ENCODE measurements around the gene DNAJC8. TPM values are rescaled to one million over a fixed set of nuclear protein-coding genes. Genes with fewer than 3 reads are reported as not detected.

The DNAJC8 gene
- total and polyA plus RNA-seq, 10 of the 15 experiments (the other 5 are each of a cell fraction or from before 2014, with no cell fraction given), result 91.2 to 296 (median 152) TPM

DNA sequence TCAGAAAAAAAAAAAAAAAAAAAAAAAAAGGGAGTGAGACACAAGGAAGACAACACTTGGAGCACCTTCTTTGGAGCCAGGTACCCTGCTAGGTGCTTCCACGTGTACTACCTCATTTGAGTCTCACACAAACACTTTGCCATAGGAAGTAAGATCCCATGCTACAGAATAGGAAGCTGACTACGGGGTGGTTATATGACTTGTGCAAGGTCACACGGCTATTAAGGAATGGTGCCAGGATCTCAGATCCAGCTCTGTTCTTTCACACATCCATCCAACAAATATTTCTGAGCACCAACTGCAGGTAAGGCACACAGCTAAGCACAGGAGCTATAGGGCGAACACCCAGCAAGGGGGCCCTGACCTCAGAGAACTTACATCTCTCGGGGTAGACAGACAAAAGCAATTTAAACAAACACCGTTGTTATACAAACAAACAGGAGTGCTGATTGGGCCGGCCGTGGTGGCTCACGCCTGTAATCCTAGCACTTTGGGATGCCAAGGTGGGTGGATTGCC is 78.7 kb downstream of the DNAJC8 start (continued):
- TF ChIP-seq MTA3 (IDR thresholded peaks at IDR 0.05; ENCODE audit: borderline replicate concordance, low read length) (no peak), NFIC (IDR thresholded peaks at IDR 0.05; ENCODE audit: low read depth, low read length) (no peak), RCOR1 (conservative IDR thresholded peaks at IDR 0.05; ENCODE audit: low read depth, low read length) (no peak), NR2C1 (IDR thresholded peaks at IDR 0.05) (no peak), CREM (IDR thresholded peaks at IDR 0.05; ENCODE audit: low read depth) (no peak), SIX5 (IDR thresholded peaks at IDR 0.05; ENCODE audit: low read depth, low read length, severe bottlenecking) (no peak)
- TF ChIP-seq, protein P1, sequence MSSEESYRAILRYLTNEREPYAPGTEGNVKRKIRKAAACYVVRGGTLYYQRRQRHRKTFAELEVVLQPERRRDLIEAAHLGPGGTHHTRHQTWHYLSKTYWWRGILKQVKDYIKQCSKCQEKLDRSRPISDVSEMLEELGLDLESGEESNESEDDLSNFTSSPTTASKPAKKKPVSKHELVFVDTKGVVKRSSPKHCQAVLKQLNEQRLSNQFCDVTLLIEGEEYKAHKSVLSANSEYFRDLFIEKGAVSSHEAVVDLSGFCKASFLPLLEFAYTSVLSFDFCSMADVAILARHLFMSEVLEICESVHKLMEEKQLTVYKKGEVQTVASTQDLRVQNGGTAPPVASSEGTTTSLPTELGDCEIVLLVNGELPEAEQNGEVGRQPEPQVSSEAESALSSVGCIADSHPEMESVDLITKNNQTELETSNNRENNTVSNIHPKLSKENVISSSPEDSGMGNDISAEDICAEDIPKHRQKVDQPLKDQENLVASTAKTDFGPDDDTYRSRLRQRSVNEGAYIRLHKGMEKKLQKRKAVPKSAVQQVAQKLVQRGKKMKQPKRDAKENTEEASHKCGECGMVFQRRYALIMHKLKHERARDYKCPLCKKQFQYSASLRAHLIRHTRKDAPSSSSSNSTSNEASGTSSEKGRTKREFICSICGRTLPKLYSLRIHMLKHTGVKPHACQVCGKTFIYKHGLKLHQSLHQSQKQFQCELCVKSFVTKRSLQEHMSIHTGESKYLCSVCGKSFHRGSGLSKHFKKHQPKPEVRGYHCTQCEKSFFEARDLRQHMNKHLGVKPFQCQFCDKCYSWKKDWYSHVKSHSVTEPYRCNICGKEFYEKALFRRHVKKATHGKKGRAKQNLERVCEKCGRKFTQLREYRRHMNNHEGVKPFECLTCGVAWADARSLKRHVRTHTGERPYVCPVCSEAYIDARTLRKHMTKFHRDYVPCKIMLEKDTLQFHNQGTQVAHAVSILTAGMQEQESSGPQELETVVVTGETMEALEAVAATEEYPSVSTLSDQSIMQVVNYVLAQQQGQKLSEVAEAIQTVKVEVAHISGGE (CRISPR knock-in tag; IDR thresholded peaks at IDR 0.05), result no peak
- TF ChIP-seq, protein P2, sequence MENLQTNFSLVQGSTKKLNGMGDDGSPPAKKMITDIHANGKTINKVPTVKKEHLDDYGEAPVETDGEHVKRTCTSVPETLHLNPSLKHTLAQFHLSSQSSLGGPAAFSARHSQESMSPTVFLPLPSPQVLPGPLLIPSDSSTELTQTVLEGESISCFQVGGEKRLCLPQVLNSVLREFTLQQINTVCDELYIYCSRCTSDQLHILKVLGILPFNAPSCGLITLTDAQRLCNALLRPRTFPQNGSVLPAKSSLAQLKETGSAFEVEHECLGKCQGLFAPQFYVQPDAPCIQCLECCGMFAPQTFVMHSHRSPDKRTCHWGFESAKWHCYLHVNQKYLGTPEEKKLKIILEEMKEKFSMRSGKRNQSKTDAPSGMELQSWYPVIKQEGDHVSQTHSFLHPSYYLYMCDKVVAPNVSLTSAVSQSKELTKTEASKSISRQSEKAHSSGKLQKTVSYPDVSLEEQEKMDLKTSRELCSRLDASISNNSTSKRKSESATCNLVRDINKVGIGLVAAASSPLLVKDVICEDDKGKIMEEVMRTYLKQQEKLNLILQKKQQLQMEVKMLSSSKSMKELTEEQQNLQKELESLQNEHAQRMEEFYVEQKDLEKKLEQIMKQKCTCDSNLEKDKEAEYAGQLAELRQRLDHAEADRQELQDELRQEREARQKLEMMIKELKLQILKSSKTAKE (IDR thresholded peaks at IDR 0.05; ENCODE audit: low read depth, poor library complexity, severe bottlenecking), result no peak
- TF ChIP-seq, protein P3, sequence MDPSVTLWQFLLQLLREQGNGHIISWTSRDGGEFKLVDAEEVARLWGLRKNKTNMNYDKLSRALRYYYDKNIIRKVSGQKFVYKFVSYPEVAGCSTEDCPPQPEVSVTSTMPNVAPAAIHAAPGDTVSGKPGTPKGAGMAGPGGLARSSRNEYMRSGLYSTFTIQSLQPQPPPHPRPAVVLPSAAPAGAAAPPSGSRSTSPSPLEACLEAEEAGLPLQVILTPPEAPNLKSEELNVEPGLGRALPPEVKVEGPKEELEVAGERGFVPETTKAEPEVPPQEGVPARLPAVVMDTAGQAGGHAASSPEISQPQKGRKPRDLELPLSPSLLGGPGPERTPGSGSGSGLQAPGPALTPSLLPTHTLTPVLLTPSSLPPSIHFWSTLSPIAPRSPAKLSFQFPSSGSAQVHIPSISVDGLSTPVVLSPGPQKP (IDR thresholded peaks at IDR 0.05; ENCODE audit: low read depth, low read length), result no peak

Other genes starting within 250 kb of the DNAJC8 start
- gene EYA3, start 144.4 kb downstream of the DNAJC8 start, total RNA-seq (2014; rRNA removed), result 18.3 and 19.0 TPM in 2 replicates
- 28.1 and 28.2 TPM in 2 replicates for gene EYA3, start 144.4 kb downstream of the DNAJC8 start, total RNA-seq (2014; rRNA removed; fragmentation: Illumina TruSeq; extraction: Trizol)
- gene EYA3, start 144.4 kb downstream of the DNAJC8 start, total RNA-seq (2021), result 28.5 and 29.6 TPM in 2 replicates
- 46.6 and 48.9 TPM in 2 replicates for gene EYA3, start 144.4 kb downstream of the DNAJC8 start, polyA plus RNA-seq (2011; rRNA removed)
- gene EYA3, start 144.4 kb downstream of the DNAJC8 start, polyA plus RNA-seq (2014; fragmentation: Illumina TruSeq; extraction: Trizol), result 28.1 and 33.0 TPM in 2 replicates
- gene EYA3, start 144.4 kb downstream of the DNAJC8 start, polyA plus RNA-seq (2014; fragmentation: Nextera tagmentation; extraction: Ambion mirVana), result 10 to 100 TPM; 13.0 to 15.6 TPM
- 19.8 and 20.1 TPM in 2 replicates for gene EYA3, start 144.4 kb downstream of the DNAJC8 start, polyA plus RNA-seq (2014; rRNA removed)
- 10 to 100 TPM; 22.6 to 24.2 TPM for gene EYA3, start 144.4 kb downstream of the DNAJC8 start, polyA plus RNA-seq (2016; fragmentation: Nextera tagmentation; extraction: Ambion mirVana)
- 18.1 and 23.9 TPM in 2 replicates for gene PTAFR, start 56.3 kb downstream of the DNAJC8 start, total RNA-seq (2014; rRNA removed)
- gene PTAFR, start 56.3 kb downstream of the DNAJC8 start, total RNA-seq (2014; rRNA removed; fragmentation: Illumina TruSeq; extraction: Trizol), result 20.1 and 20.2 TPM in 2 replicates
- 25.5 and 28.4 TPM in 2 replicates for gene PTAFR, start 56.3 kb downstream of the DNAJC8 start, total RNA-seq (2021)
- gene PTAFR, start 56.3 kb downstream of the DNAJC8 start, polyA plus RNA-seq (2011; rRNA removed), result 167 and 251 TPM in 2 replicates
- gene PTAFR, start 56.3 kb downstream of the DNAJC8 start, polyA plus RNA-seq (2014; fragmentation: Illumina TruSeq; extraction: Trizol), result 30.6 and 31.1 TPM in 2 replicates
- 10 to 100 TPM; 29.8 to 57.7 TPM for gene PTAFR, start 56.3 kb downstream of the DNAJC8 start, polyA plus RNA-seq (2014; fragmentation: Nextera tagmentation; extraction: Ambion mirVana)
- 25.5 and 31.3 TPM in 2 replicates for gene PTAFR, start 56.3 kb downstream of the DNAJC8 start, polyA plus RNA-seq (2014; rRNA removed)
- 10 to 100 TPM; 17.5 to 18.2 TPM for gene PTAFR, start 56.3 kb downstream of the DNAJC8 start, polyA plus RNA-seq (2016; fragmentation: Nextera tagmentation; extraction: Ambion mirVana)
- gene ATP5IF1, start 3.1 kb upstream of the DNAJC8 start, total RNA-seq (2014; rRNA removed), result 515 and 527 TPM in 2 replicates
- 256 and 286 TPM in 2 replicates for gene ATP5IF1, start 3.1 kb upstream of the DNAJC8 start, total RNA-seq (2014; rRNA removed; fragmentation: Illumina TruSeq; extraction: Trizol)
- 314 and 320 TPM in 2 replicates for gene ATP5IF1, start 3.1 kb upstream of the DNAJC8 start, total RNA-seq (2021)
- gene ATP5IF1, start 3.1 kb upstream of the DNAJC8 start, polyA plus RNA-seq (2011; rRNA removed), result 279 and 352 TPM in 2 replicates
- 146 and 253 TPM in 2 replicates for gene ATP5IF1, start 3.1 kb upstream of the DNAJC8 start, polyA plus RNA-seq (2014; fragmentation: Illumina TruSeq; extraction: Trizol)
- gene ATP5IF1, start 3.1 kb upstream of the DNAJC8 start, polyA plus RNA-seq (2014; fragmentation: Nextera tagmentation; extraction: Ambion mirVana), result 100 to 1,000 TPM; 296 to 883 TPM
- gene ATP5IF1, start 3.1 kb upstream of the DNAJC8 start, polyA plus RNA-seq (2014; rRNA removed), result 892 and 1,008 TPM in 2 replicates
- gene ATP5IF1, start 3.1 kb upstream of the DNAJC8 start, polyA plus RNA-seq (2016; fragmentation: Nextera tagmentation; extraction: Ambion mirVana), result 1,000 to 10,000 TPM; 1,209 to 1,210 TPM
- 18.3 and 22.1 TPM in 2 replicates for gene SESN2, start 26.5 kb upstream of the DNAJC8 start, total RNA-seq (2014; rRNA removed)
- gene SESN2, start 26.5 kb upstream of the DNAJC8 start, total RNA-seq (2014; rRNA removed; fragmentation: Illumina TruSeq; extraction: Trizol), result 7.6 and 8.6 TPM in 2 replicates
- gene SESN2, start 26.5 kb upstream of the DNAJC8 start, total RNA-seq (2021), result 21.7 and 23.9 TPM in 2 replicates
- 7.0 and 16.7 TPM in 2 replicates for gene SESN2, start 26.5 kb upstream of the DNAJC8 start, polyA plus RNA-seq (2011; rRNA removed)
- 6.9 and 13.4 TPM in 2 replicates for gene SESN2, start 26.5 kb upstream of the DNAJC8 start, polyA plus RNA-seq (2014; fragmentation: Illumina TruSeq; extraction: Trizol)
- gene SESN2, start 26.5 kb upstream of the DNAJC8 start, polyA plus RNA-seq (2014; fragmentation: Nextera tagmentation; extraction: Ambion mirVana), result 1 to 10 TPM; 1.5 to 2.7 TPM
- 19.0 and 21.7 TPM in 2 replicates for gene SESN2, start 26.5 kb upstream of the DNAJC8 start, polyA plus RNA-seq (2014; rRNA removed)
- gene SESN2, start 26.5 kb upstream of the DNAJC8 start, polyA plus RNA-seq (2016; fragmentation: Nextera tagmentation; extraction: Ambion mirVana), result 10 to 100 TPM; 33.0 to 40.9 TPM
- gene MED18, start 96.0 kb upstream of the DNAJC8 start, total RNA-seq (2014; rRNA removed), result 24.1 and 24.9 TPM in 2 replicates
- 21.2 and 23.9 TPM in 2 replicates for gene MED18, start 96.0 kb upstream of the DNAJC8 start, total RNA-seq (2014; rRNA removed; fragmentation: Illumina TruSeq; extraction: Trizol)
- gene MED18, start 96.0 kb upstream of the DNAJC8 start, total RNA-seq (2021), result 19.3 and 21.9 TPM in 2 replicates
- 42.2 and 45.7 TPM in 2 replicates for gene MED18, start 96.0 kb upstream of the DNAJC8 start, polyA plus RNA-seq (2011; rRNA removed)
- 28.1 and 33.5 TPM in 2 replicates for gene MED18, start 96.0 kb upstream of the DNAJC8 start, polyA plus RNA-seq (2014; fragmentation: Illumina TruSeq; extraction: Trizol)
- gene MED18, start 96.0 kb upstream of the DNAJC8 start, polyA plus RNA-seq (2014; fragmentation: Nextera tagmentation; extraction: Ambion mirVana), result 10 to 100 TPM; 31.3 to 33.3 TPM
- 20.9 and 22.1 TPM in 2 replicates for gene MED18, start 96.0 kb upstream of the DNAJC8 start, polyA plus RNA-seq (2014; rRNA removed)
- 10 to 100 TPM; 23.1 to 25.7 TPM for gene MED18, start 96.0 kb upstream of the DNAJC8 start, polyA plus RNA-seq (2016; fragmentation: Nextera tagmentation; extraction: Ambion mirVana)
- 10.1 and 10.4 TPM in 2 replicates for gene PHACTR4, start 136.7 kb upstream of the DNAJC8 start, total RNA-seq (2014; rRNA removed)
- 12.4 and 13.1 TPM in 2 replicates for gene PHACTR4, start 136.7 kb upstream of the DNAJC8 start, total RNA-seq (2014; rRNA removed; fragmentation: Illumina TruSeq; extraction: Trizol)
- gene PHACTR4, start 136.7 kb upstream of the DNAJC8 start, total RNA-seq (2021), result 25.4 and 28.7 TPM in 2 replicates
- gene PHACTR4, start 136.7 kb upstream of the DNAJC8 start, polyA plus RNA-seq (2011; rRNA removed), result 9.1 and 10.4 TPM in 2 replicates
- 34.2 and 37.7 TPM in 2 replicates for gene PHACTR4, start 136.7 kb upstream of the DNAJC8 start, polyA plus RNA-seq (2014; fragmentation: Illumina TruSeq; extraction: Trizol)
- 1 to 10 TPM; 8.9 to 9.3 TPM for gene PHACTR4, start 136.7 kb upstream of the DNAJC8 start, polyA plus RNA-seq (2014; fragmentation: Nextera tagmentation; extraction: Ambion mirVana)
- gene PHACTR4, start 136.7 kb upstream of the DNAJC8 start, polyA plus RNA-seq (2014; rRNA removed), result 12.5 and 12.9 TPM in 2 replicates
- 10 to 100 TPM; 16.9 to 19.0 TPM for gene PHACTR4, start 136.7 kb upstream of the DNAJC8 start, polyA plus RNA-seq (2016; fragmentation: Nextera tagmentation; extraction: Ambion mirVana)

All from GM12878 (cell line).